ENCODE measurements around the gene DNASE1L3.
A peak's percentile ranks its signal among the peaks of the same experiment; 100 is the strongest.

Gene DNASE1L3

GRCh38 chr3:58216496-58217195 lies 5.9 kb upstream of the DNASE1L3 start:
- no peak for DNase-seq
- in situ Hi-C loops (cut with HindIII; ENCODE audit: low pct_ligation_motif_present, low sequenced_read_pairs), result no loop called here
- H3K27ac ChIP-seq, result no peak overlapping the region
- no peak overlapping the region for H3K4me3 ChIP-seq (ENCODE audit: low read depth, low read length)
- no peaks in the 10 kb centered on the region for H3K27me3 ChIP-seq (replicated peaks)
- no peaks in the 10 kb centered on the region for H3K36me3 ChIP-seq (replicated peaks)
- TF ChIP-seq CTCF (IDR thresholded peaks at IDR 0.05; ENCODE audit: low read depth, low read length, missing control alignments), result no peak

- in situ Hi-C loops (cut with HindIII; ENCODE audit: low pct_ligation_motif_present, low sequenced_read_pairs), result no loop called here
- Histone ChIP-seq H3K27me3 (replicated peaks) (no peaks in the 10 kb centered on the region), H3K4me3 (ENCODE audit: low read depth, low read length) (no peak overlapping the region), H3K27ac (no peak overlapping the region), H3K36me3 (replicated peaks) (no peaks in the 10 kb centered on the region)
- TF ChIP-seq CTCF (IDR thresholded peaks at IDR 0.05; ENCODE audit: low read depth, low read length, missing control alignments), result no peak
- DNase-seq, result no peak
These were observed 4.7 kb upstream of the DNASE1L3 start for GRCh38 chr3:58215317-58216025.

- Histone ChIP-seq H3K36me3 (replicated peaks) (no peaks in the 10 kb centered on the region), H3K27ac (no peak overlapping the region), H3K4me3 (ENCODE audit: low read depth, low read length) (no peak overlapping the region), H3K27me3 (replicated peaks) (no peaks in the 10 kb centered on the region)
- in situ Hi-C loops (cut with HindIII; ENCODE audit: low pct_ligation_motif_present, low sequenced_read_pairs), result no loop called here
- DNase-seq, result peak; percentile 22
- no peak for TF ChIP-seq CTCF (IDR thresholded peaks at IDR 0.05; ENCODE audit: low read depth, low read length, missing control alignments)
These were observed 3.9 kb upstream of the DNASE1L3 start for GRCh38 chr3:58214484-58215316.

GRCh38 chr3:58209933-58210332 lies 839 bp downstream of the DNASE1L3 start:
- Histone ChIP-seq H3K27ac (no peak overlapping the region), H3K36me3 (replicated peaks) (no peaks in the 10 kb centered on the region), H3K27me3 (replicated peaks) (no peaks in the 10 kb centered on the region), H3K4me3 (ENCODE audit: low read depth, low read length) (no peak overlapping the region)
- in situ Hi-C loops (cut with HindIII; ENCODE audit: low pct_ligation_motif_present, low sequenced_read_pairs), result no loop called here
- DNase-seq, result no peak
- no peak for TF ChIP-seq CTCF (IDR thresholded peaks at IDR 0.05; ENCODE audit: low read depth, low read length, missing control alignments)

DNA sequence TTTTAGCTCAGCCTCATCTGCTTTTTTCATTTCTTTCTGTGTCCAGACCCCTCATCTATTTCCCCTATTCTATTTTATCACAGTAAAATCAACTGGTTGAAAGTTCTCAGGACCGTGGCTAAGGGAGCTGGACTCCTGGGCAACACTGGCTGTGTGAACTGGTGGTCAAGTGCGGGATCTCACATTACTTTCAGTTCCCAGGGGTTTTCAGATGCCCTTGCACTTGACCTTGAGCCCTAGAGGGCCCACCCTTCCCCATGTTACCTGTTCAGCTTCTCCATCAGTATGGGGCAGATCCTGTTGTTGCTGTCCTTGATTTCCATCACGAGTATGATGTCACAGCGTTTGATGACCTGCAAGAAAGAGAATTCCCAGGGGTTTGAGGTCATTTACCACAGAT lies 2.8 kb downstream of the DNASE1L3 start:
- H3K4me3 ChIP-seq (ENCODE audit: low read depth, low read length), result no peak overlapping the region
- H3K27me3 ChIP-seq (replicated peaks), result no peaks in the 10 kb centered on the region
- H3K27ac ChIP-seq, result no peak overlapping the region
- TF ChIP-seq CTCF (IDR thresholded peaks at IDR 0.05; ENCODE audit: low read depth, low read length, missing control alignments), result no peak
- no peak for DNase-seq
- in situ Hi-C loops (cut with HindIII; ENCODE audit: low pct_ligation_motif_present, low sequenced_read_pairs), result no loop called here
- no peaks in the 10 kb centered on the region for H3K36me3 ChIP-seq (replicated peaks)

Measured in brain microvascular endothelial cell (primary cell).